ENCODE results near the gene ABAT.

DNA sequence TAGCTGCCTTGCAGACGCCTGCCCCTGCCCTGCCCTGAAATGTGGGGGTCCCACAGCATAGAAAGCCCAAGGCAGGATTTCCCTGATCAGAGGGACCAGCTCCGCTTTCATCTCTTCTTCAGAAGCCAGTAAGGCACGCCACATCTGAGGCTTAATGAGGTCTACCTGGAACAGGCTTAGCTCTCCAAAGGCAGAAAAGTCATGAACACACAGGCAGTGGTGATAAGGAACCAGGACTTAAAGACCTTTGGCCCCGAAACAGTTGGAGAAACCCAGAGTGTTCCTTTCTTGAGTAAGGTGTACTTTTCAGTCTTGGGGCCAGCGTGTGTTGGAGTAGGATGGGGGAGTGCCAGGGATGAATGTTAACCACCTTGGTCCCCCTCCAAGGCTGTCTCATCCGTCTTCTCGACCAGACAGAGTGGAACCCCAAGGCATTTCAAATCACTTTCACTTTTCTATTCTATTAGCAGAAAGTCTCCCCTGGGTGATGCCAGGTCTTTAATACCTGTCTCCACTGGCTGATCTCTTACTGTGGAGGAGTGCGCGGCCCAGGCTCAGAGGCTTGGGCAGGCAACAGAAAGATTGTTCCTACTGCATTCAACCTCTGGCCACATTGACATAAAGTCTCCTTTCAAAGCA lies 79.1 kb downstream of the ABAT start:
- no peak for TF ChIP-seq EZH2phosphoT487 (IDR thresholded peaks at IDR 0.05; ENCODE audit: borderline replicate concordance)
- TF ChIP-seq, protein P1, sequence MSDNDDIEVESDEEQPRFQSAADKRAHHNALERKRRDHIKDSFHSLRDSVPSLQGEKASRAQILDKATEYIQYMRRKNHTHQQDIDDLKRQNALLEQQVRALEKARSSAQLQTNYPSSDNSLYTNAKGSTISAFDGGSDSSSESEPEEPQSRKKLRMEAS (IDR thresholded peaks at IDR 0.05), result no peak
- TF ChIP-seq SRF (IDR thresholded peaks at IDR 0.05; ENCODE audit: low read depth), result no peak
- TF ChIP-seq, protein P2, sequence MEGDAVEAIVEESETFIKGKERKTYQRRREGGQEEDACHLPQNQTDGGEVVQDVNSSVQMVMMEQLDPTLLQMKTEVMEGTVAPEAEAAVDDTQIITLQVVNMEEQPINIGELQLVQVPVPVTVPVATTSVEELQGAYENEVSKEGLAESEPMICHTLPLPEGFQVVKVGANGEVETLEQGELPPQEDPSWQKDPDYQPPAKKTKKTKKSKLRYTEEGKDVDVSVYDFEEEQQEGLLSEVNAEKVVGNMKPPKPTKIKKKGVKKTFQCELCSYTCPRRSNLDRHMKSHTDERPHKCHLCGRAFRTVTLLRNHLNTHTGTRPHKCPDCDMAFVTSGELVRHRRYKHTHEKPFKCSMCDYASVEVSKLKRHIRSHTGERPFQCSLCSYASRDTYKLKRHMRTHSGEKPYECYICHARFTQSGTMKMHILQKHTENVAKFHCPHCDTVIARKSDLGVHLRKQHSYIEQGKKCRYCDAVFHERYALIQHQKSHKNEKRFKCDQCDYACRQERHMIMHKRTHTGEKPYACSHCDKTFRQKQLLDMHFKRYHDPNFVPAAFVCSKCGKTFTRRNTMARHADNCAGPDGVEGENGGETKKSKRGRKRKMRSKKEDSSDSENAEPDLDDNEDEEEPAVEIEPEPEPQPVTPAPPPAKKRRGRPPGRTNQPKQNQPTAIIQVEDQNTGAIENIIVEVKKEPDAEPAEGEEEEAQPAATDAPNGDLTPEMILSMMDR (IDR thresholded peaks at IDR 0.05 in 2 of 3, conservative IDR thresholded peaks at IDR 0.05 in 1 of 3; ENCODE audit: borderline replicate concordance in 1 of 3, insufficient read depth in 1 of 3, low read depth in 2 of 3, low read length in 2 of 3), result no peak
- TF ChIP-seq TCF7L2 (IDR thresholded peaks at IDR 0.05; ENCODE audit: borderline replicate concordance, extremely low read depth, insufficient read depth, insufficient read length), result no peak
- TF ChIP-seq EZH2 (IDR thresholded peaks at IDR 0.05), result no peak
- TF ChIP-seq RAD21 (IDR thresholded peaks at IDR 0.05; ENCODE audit: low read depth), result no peak
- TF ChIP-seq POLR2A (IDR thresholded peaks at IDR 0.05; ENCODE audit: borderline replicate concordance, extremely low read depth, insufficient read depth, insufficient read length), result no peak
- TF ChIP-seq, protein P3, sequence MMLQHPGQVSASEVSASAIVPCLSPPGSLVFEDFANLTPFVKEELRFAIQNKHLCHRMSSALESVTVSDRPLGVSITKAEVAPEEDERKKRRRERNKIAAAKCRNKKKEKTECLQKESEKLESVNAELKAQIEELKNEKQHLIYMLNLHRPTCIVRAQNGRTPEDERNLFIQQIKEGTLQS (IDR thresholded peaks at IDR 0.05), result no peak
- no peak for TF ChIP-seq POLR2AphosphoS5 (IDR thresholded peaks at IDR 0.05; ENCODE audit: low read depth, low read length)
- no peak for TF ChIP-seq SIN3A (IDR thresholded peaks at IDR 0.05; ENCODE audit: low read depth)
- TF ChIP-seq CEBPB (IDR thresholded peaks at IDR 0.05; ENCODE audit: low read depth), result no peak
